Mesothelial cell of epicardium (in vitro differentiated cells): ENCODE data around the gene DMD. TPM values are rescaled to one million over a fixed set of nuclear protein-coding genes. Genes with fewer than 3 reads are reported as not detected.

ENCODE experiments used
- DNase-seq, 2 experiments: peaks; one replicate each; pipeline ENCODE4 v3.0.0; 2021; ENCODE audit warnings: low spot score in 2 of 2; ENCODE audit not compliant: unreplicated experiment in 2 of 2
- H3K27ac Mint-ChIP-seq: 2 replicates; pipeline ENCODE4 v1.8.0; 2021; ENCODE audit warnings: mixed read lengths
- H3K27me3 Mint-ChIP-seq: 2 replicates; pipeline ENCODE4 v1.8.0; 2021; ENCODE audit warnings: low read depth, mixed read lengths
- H3K36me3 Mint-ChIP-seq: 2 replicates; pipeline ENCODE4 v1.8.0; 2021; ENCODE audit warnings: mixed read lengths
- H3K4me1 Mint-ChIP-seq: 2 replicates; pipeline ENCODE4 v1.8.0; 2021; ENCODE audit warnings: mixed read lengths
- H3K4me3 Mint-ChIP-seq: 2 replicates; pipeline ENCODE4 v1.8.0; 2021; ENCODE audit warnings: mild to moderate bottlenecking, moderate library complexity, mixed read lengths
- H3K9me3 Mint-ChIP-seq: 2 replicates; pipeline ENCODE4 v1.8.0; 2021; ENCODE audit warnings: mixed read lengths
- total RNA-seq: library from RNA; stranded (reverse); gene quantifications from 3 replicates; pipeline ENCODE4 v1.2.1, GENCODE V29; 2021
- TF ChIP-seq, protein P1 (sequence below): fragments of 200-600 bp; sonication (generic); IDR thresholded peaks from one replicate; pipeline ENCODE4 v1.5.0; 2021; ENCODE audit warnings: antibody characterized with exemption; ENCODE audit not compliant: unreplicated experiment

DMD gene
- total RNA-seq, 1 donor from 2014 or later: 79.4 TPM

DNA sequence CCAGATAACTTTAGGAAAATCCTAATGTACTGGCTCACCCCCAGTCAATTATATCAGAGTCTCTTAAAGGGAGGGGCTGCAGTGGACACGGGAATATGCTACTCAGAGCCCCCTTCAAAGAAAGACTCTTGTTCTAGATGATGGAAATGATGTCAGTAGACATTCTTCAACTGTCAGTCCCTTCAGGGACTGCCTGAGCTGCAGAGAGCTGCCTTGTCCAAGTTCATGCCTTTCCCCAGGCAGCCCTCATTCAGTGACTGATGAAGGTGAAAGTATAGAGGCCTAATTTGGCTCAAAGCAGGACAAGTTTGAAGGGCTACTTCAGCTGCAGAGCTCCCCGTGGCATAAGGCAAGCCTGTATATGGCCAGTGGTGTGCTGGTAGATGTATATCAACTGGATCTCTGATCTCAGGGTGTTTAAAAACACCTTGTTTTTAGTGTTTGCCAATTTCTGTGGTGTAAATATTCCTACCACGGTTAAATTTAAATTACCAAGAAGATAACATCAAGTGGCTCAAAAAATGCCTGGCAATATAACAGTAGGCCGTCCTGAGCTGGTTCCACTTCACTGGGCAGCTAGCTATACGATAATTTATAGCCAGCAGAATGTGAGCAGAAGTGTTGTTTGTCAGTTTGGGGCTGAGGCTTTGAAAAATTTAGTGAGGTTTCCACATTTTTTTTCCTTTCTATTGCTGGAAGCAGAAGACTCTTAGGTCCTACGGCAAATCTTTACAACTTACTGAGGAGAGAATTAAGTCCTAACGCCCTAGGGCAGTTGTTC lies 1390.7 kb downstream of the DMD start:
- DNase-seq: no peak
- H3K9me3 Mint-ChIP-seq: peaks cover 27% of the 10 kb centered on the region
- H3K27me3 Mint-ChIP-seq: no peaks in the 10 kb centered on the region
- TF ChIP-seq, protein P1, sequence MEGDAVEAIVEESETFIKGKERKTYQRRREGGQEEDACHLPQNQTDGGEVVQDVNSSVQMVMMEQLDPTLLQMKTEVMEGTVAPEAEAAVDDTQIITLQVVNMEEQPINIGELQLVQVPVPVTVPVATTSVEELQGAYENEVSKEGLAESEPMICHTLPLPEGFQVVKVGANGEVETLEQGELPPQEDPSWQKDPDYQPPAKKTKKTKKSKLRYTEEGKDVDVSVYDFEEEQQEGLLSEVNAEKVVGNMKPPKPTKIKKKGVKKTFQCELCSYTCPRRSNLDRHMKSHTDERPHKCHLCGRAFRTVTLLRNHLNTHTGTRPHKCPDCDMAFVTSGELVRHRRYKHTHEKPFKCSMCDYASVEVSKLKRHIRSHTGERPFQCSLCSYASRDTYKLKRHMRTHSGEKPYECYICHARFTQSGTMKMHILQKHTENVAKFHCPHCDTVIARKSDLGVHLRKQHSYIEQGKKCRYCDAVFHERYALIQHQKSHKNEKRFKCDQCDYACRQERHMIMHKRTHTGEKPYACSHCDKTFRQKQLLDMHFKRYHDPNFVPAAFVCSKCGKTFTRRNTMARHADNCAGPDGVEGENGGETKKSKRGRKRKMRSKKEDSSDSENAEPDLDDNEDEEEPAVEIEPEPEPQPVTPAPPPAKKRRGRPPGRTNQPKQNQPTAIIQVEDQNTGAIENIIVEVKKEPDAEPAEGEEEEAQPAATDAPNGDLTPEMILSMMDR: no peak
- peaks cover 27% of the 10 kb centered on the region for H3K4me1 Mint-ChIP-seq
- no peak overlapping the region for H3K4me3 Mint-ChIP-seq
- peak overlapping the region; percentile 68 for H3K27ac Mint-ChIP-seq
- H3K36me3 Mint-ChIP-seq: peaks cover 2% of the 10 kb centered on the region

DNA sequence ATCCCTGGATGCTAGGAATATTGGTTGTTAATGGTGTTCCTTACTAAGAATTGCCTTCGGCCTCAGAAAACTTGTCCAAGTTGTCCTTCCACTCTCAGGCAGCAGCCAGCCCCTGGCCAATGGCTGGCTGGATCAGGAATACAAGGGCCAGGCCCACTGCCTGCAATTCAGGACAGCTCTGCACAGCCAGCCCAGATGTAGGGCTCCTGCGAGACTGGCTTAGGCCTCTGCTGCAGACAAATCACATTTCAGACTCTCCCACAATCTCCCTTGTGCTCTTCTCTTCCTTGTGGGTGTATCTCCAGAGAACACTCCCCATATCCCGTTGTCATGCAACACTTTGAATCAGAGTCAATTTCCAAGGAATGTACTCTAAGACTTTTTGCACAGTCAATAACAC lies 1391.9 kb downstream of the DMD start:
- TF ChIP-seq, protein P1: no peak
- peak overlapping the region; percentile 48 for H3K27ac Mint-ChIP-seq
- peaks cover 27% of the 10 kb centered on the region for H3K4me1 Mint-ChIP-seq
- no peak for DNase-seq
- no peak overlapping the region for H3K4me3 Mint-ChIP-seq
- no peaks in the 10 kb centered on the region for H3K27me3 Mint-ChIP-seq
- peaks cover 27% of the 10 kb centered on the region for H3K9me3 Mint-ChIP-seq
- H3K36me3 Mint-ChIP-seq: peaks cover 2% of the 10 kb centered on the region

DNA sequence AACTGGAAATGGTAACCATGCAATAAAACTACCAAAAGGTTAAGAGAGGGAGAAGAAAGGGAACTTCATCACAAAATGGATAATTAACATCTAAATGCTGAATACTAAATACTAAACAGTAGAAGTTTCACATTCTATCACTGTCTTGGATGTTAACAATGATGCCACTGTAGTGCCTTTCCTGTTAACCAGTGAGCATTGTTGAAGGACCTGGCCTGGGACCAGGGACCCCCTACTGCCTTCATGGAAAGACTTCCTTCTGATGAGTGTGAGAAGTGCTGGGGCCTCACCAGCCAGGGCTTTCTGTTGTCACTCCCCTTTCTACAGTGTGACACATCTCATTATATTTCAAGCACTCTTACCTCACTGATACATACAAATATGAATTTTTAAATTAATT lies 1400.2 kb downstream of the DMD start:
- no peak overlapping the region for H3K4me3 Mint-ChIP-seq
- peaks cover 47% of the 10 kb centered on the region for H3K9me3 Mint-ChIP-seq
- H3K27me3 Mint-ChIP-seq: no peaks in the 10 kb centered on the region
- no peak overlapping the region for H3K27ac Mint-ChIP-seq
- peaks cover 3% of the 10 kb centered on the region for H3K36me3 Mint-ChIP-seq
- H3K4me1 Mint-ChIP-seq: peaks cover 12% of the 10 kb centered on the region
- TF ChIP-seq, protein P1: no peak
- no peak for DNase-seq

DNA sequence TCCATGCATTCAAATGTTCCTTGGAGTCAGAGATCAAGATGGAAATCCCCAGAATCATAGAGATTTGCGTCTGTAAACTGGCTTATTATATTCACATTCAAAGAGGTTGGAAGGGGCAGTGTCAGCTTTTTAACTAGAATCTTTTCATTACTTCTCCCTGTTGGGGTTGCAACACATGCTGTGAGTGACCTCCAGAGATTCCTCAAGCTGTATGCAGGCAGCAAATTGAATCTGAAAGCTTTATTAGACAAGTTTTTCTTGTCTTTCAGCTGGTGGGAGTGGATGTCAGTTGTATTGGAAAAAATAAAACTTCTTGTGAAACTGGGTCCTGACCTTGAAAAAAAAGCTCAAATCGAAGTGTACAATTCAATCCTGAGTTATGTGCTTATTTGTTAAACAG lies 1403.0 kb downstream of the DMD start:
- DNase-seq: no peak
- TF ChIP-seq, protein P1: no peak
- Mint-ChIP-seq H3K4me3 (no peak overlapping the region), H3K27me3 (no peaks in the 10 kb centered on the region), H3K27ac (no peak overlapping the region), H3K9me3 (peaks cover 44% of the 10 kb centered on the region), H3K36me3 (peaks cover 6% of the 10 kb centered on the region), H3K4me1 (peaks cover 12% of the 10 kb centered on the region)

DNA sequence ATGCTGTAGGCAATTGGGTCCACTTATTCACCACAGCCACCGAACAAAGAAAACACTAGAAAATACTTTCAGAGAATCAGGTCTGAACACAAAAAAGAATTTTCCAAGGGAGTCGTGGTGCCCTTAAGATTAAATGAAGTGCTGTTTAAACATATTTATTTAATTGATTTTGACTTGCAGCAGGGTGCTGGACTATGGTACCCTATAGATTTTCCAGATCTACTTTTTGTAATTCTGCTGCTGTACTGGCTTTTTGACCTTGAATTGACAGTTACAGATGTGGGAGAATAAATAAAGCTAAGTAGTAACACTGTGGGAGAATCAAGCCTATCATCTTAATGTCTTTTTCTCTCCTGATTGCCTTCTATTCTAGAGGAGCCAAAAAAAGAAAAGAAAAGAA lies 1404.2 kb downstream of the DMD start:
- Mint-ChIP-seq H3K9me3 (peaks cover 38% of the 10 kb centered on the region), H3K36me3 (peaks cover 6% of the 10 kb centered on the region), H3K27me3 (no peaks in the 10 kb centered on the region), H3K4me1 (peaks cover 12% of the 10 kb centered on the region), H3K27ac (no peak overlapping the region), H3K4me3 (no peak overlapping the region)
- DNase-seq: no peak
- TF ChIP-seq, protein P1: no peak

DNA sequence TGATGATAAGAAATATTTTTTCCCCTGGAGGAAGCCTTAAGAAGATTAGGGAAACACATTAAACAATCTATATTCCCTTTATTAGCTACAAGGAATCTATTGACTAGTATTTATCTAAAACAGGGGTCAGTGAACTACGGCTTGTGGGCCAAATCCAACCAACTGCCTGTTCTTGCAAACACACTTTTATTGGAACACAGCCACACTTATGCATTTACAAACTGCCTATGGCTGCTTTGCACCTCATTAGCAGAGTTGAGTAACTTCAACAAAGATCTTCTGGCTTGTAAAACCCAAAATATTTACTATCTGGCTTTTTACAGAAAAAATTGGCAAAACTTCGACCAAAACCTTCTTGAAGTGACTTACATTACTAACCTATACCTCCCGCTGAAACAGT lies 1405.6 kb downstream of the DMD start:
- no peak overlapping the region for H3K4me3 Mint-ChIP-seq
- H3K27me3 Mint-ChIP-seq: no peaks in the 10 kb centered on the region
- DNase-seq: no peak
- peaks cover 6% of the 10 kb centered on the region for H3K36me3 Mint-ChIP-seq
- peaks cover 12% of the 10 kb centered on the region for H3K4me1 Mint-ChIP-seq
- H3K9me3 Mint-ChIP-seq: peaks cover 43% of the 10 kb centered on the region
- TF ChIP-seq, protein P1: no peak
- no peak overlapping the region for H3K27ac Mint-ChIP-seq
